GM13977 (cell line): ENCODE data around the gene VEGFA.

Source experiments
- DNase-seq: peaks from one replicate; pipeline ENCODE4 v3.0.0; 2012; ENCODE audit warnings: low spot score
- CTCF ChIP-seq: IDR thresholded peaks from 2 replicates; pipeline ENCODE4 v1.5.1; 2012; ENCODE audit warnings: mild to moderate bottlenecking, control low read depth; ENCODE audit not compliant: insufficient read depth; ENCODE audit errors: extremely low read depth, missing control alignments
- in situ Hi-C: fragments of 300-500 bp; cut with MboI; formaldehyde crosslinking; loops from one replicate; pipeline ENCODE4 v1.12.0; 2022; ENCODE audit warnings: low sequenced_read_pairs, low pct_unique_long_range_greater_than_20kb, mixed read lengths, inconsistent platforms; ENCODE audit not compliant: unreplicated experiment

The VEGFA gene

DNA sequence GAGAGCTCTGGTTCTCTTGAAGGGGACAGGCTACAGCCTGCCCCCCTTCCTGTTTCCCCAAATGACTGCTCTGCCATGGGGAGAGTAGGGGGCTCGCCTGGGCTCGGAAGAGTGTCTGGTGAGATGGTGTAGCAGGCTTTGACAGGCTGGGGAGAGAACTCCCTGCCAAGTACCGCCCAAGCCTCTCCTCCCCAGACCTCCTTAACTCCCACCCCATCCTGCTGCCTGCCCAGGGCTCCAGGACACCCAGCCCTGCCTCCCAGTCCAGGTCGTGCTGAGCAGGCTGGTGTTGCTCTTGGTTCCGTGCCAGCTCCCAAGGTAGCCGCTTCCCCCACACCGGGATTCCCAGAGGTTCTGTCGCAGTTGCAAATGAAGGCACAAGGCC is 9.8 kb downstream of the VEGFA start:
- TF ChIP-seq CTCF, result no peak
- DNase-seq, result no peak
- in situ Hi-C loops, result loop anchor here (10.0 kb wide), 1 partner anchor 295 kb away; no protein-coding TSS in a partner anchor

GRCh38 chr6:43780293-43780692 is 10.3 kb downstream of the VEGFA start:
- no peak for TF ChIP-seq CTCF
- in situ Hi-C loops, result no loop called here
- DNase-seq, result no peak

DNA sequence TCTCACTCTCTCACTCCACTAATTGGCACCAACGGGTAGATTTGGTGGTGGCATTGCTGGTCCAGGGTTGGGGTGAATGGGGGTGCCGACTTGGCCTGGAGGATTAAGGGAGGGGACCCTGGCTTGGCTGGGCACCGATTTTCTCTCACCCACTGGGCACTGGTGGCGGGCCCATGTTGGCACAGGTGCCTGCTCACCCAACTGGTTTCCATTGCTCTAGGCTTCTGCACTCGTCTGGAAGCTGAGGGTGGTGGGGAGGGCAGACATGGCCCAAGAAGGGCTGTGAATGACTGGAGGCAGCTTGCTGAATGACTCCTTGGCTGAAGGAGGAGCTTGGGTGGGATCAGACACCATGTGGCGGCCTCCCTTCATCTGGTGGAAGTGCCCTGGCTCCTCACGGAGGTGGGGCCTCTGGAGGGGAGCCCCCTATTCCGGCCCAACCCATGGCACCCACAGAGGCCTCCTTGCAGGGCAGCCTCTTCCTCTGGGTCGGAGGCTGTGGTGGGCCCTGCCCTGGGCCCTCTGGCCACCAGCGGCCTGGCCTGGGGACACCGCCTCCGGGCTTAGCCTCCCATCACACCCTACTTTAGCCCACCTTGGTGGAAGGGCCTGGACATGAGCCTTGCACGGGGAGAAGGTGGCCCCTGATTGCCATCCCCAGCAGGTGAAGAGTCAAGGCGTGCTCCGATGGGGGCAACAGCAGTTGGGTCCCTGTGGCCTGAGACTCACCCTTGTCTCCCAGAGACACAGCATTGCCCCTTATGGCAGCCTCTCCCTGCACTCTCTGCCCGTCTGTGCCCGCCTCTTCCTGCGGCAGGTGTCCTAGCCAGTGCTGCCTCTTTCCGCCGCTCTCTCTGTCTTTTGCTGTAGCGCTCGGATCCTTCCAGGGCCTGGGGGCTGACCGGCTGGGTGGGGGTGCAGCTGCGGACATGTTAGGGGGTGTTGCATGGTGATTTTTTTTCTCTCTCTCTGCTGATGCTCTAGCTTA is 11.2 kb downstream of the VEGFA start:
- no peak for TF ChIP-seq CTCF
- in situ Hi-C loops, result no loop called here
- no peak for DNase-seq

DNA sequence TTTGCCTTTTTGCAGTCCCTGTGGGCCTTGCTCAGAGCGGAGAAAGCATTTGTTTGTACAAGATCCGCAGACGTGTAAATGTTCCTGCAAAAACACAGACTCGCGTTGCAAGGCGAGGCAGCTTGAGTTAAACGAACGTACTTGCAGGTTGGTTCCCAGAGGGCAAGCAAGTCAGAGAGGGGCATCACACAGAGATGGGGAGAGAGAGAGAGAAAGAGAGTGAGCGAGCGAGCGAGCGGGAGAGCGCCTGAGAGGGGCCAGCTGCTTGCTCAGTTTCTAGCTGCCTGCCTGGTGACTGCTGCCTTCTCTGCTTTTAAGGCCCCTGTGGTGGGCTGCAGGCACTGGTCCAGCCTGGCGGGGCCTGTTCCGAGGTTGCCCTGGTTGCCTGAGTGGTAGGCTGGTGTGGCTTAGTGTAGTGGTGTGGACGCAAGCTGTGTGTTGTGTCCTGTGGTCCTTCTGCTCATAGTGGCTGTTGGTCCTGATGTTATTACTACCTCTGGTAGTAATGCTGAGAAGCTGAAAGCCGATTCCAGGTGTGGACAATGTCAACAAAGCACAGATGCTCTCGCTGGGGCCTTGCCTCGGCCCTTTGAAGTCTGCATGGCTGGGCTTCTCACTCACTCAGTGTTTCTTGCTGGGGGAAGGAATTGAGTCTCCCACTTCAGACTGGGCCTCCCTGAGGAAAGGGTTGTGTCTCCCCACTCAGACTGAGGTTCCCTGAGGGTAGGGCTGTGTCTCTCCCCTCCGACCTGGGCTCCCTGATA is 12.1 kb downstream of the VEGFA start:
- in situ Hi-C loops, result no loop called here
- DNase-seq, result no peak
- no peak for TF ChIP-seq CTCF

DNA sequence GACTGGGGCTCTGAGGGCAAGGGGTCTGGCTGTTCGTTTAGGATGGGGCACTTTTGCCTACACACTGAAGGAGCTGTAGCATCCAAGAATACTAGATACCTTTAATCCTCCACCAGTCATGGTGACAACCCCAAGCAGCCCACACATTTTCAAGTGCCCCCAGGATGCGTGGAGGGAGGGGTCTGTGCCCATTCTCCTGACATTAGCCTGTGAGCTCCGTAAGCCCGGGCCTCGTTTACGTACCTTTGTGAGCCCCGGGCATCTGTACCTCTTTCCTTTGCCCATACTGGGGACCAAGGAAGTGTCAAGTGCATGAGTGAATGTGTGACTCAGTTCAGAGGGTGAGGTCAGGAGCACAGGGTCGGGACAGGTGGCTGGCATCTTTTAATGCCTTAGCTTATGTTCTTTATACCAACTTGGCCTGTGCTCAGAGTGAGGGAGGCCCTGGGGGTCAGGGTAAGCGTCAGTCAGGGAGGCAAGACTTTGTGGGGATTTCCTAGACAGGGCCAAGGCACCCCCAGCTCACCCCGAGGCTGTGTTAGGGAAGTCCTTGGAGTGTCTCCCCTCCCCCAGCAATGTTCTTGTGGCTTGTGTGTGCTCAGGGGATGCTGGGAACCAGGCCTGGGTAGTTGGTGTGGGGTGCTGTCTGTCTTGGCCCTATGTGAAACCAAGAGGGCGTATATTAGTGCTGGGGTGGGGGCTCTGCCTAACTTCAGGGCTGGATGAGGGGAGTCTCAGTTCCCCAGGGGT is 12.9 kb downstream of the VEGFA start:
- no peak for TF ChIP-seq CTCF
- DNase-seq, result no peak
- in situ Hi-C loops, result no loop called here
